ENCODE measurements around the gene ASH1L.
A peak's percentile ranks its signal among the peaks of the same experiment; 100 is the strongest.

The ASH1L gene

DNA sequence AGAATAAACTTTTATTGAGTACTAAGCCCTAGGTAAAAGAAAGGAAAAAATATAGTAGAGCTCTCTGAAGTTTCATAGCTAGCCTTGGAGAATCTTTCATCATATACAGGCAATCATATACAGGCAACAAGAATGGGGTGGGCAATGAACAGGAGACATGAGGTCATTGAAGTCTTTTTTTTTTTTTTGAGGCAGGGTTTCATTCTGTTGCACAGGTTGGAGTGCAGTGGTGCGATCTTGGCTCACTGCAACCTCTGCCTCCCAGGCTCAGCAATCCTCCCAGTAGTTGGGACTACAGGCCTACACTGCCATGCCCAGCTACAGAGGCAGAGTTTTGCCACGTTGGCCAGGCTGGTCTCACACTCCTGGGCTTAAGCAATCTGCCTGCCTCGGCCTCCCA lies 219.8 kb downstream of the ASH1L start (continued):
- TF ChIP-seq, protein P1, sequence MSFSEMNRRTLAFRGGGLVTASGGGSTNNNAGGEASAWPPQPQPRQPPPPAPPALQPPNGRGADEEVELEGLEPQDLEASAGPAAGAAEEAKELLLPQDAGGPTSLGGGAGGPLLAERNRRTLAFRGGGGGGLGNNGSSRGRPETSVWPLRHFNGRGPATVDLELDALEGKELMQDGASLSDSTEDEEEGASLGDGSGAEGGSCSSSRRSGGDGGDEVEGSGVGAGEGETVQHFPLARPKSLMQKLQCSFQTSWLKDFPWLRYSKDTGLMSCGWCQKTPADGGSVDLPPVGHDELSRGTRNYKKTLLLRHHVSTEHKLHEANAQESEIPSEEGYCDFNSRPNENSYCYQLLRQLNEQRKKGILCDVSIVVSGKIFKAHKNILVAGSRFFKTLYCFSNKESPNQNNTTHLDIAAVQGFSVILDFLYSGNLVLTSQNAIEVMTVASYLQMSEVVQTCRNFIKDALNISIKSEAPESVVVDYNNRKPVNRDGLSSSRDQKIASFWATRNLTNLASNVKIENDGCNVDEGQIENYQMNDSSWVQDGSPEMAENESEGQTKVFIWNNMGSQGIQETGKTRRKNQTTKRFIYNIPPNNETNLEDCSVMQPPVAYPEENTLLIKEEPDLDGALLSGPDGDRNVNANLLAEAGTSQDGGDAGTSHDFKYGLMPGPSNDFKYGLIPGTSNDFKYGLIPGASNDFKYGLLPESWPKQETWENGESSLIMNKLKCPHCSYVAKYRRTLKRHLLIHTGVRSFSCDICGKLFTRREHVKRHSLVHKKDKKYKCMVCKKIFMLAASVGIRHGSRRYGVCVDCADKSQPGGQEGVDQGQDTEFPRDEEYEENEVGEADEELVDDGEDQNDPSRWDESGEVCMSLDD (tag by site-specific recombination; IDR thresholded peaks at IDR 0.05), result no peak
- TF ChIP-seq ZBTB1 (tag by site-specific recombination; IDR thresholded peaks at IDR 0.05), result no peak
- TF ChIP-seq, protein P2, sequence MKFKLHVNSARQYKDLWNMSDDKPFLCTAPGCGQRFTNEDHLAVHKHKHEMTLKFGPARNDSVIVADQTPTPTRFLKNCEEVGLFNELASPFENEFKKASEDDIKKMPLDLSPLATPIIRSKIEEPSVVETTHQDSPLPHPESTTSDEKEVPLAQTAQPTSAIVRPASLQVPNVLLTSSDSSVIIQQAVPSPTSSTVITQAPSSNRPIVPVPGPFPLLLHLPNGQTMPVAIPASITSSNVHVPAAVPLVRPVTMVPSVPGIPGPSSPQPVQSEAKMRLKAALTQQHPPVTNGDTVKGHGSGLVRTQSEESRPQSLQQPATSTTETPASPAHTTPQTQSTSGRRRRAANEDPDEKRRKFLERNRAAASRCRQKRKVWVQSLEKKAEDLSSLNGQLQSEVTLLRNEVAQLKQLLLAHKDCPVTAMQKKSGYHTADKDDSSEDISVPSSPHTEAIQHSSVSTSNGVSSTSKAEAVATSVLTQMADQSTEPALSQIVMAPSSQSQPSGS (tag by site-specific recombination; IDR thresholded peaks at IDR 0.05; ENCODE audit: low read depth), result peak; percentile 34; the same call in 1 of the 2 replicates

DNA sequence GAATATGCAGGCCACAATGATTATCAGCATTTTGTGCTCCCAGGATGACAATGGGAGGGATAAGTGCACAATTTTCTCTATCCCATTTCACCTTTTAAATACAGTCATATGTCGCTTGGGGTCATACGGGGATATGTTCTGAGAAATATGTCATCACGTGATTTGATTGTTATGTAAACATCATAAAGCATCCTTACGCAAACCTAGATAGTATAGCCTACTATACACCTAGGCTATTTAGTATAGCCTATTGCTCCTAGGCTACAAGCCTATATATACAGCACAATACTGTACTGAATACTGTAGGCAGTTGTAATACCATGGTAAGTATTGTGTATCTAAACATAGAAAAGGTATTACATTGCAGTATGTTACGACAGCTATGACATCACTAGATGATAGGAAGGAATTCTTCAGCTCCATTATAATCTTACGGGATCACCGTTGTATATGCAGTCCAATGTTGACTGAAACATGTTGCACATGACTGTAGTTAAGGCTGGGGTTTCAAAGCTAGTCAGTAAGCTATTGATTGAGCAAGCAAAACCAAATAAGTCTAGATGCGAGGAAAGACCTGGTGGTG lies 223.0 kb downstream of the ASH1L start:
- ChIA-PET CTCF (interaction anchor here (1.2 kb wide), 1 partner anchor 15 kb away, joined by 3 read pairs; no protein-coding TSS in a partner anchor), POLR2A (interaction anchor here (0.5 kb wide), 1 partner anchor 90 kb away, joined by 4 read pairs; no protein-coding TSS in a partner anchor)
- Histone ChIP-seq H3K36me3 (ENCODE audit: control insufficient read depth in 2 of 2, insufficient read depth in 1 of 2, low read length in 2 of 2) (peaks cover 27 to 83% of the 10 kb centered on the region in 2 experiments), H3K4me3 (ENCODE audit: low read depth, low read length) (no peak overlapping the region), H3K4me1 (ENCODE audit: control insufficient read depth, insufficient read depth, low read length) (no peaks in the 10 kb centered on the region), H3K27ac (ENCODE audit: extremely low read depth, low read depth, low read length) (no peak overlapping the region), H3K9me3 (ENCODE audit: control insufficient read depth, insufficient read depth, low read depth, low read length) (no peaks in the 10 kb centered on the region)
- TF ChIP-seq ZFP41 (tag by site-specific recombination; IDR thresholded peaks at IDR 0.05; ENCODE audit: borderline replicate concordance) (no peak), ZNF169 (tag by site-specific recombination; IDR thresholded peaks at IDR 0.05) (no peak), ZNF600 (tag by site-specific recombination; IDR thresholded peaks at IDR 0.05) (no peak), REPIN1 (tag by site-specific recombination; IDR thresholded peaks at IDR 0.05; ENCODE audit: low read depth) (no peak), ZNF24 (tag by site-specific recombination; IDR thresholded peaks at IDR 0.05) (no peak), KLF7 (tag by site-specific recombination; IDR thresholded peaks at IDR 0.05; ENCODE audit: borderline replicate concordance) (no peak), ZNF510 (tag by site-specific recombination; IDR thresholded peaks at IDR 0.05; ENCODE audit: insufficient replicate concordance) (no peak), BCL11B (tag by site-specific recombination; IDR thresholded peaks at IDR 0.05; ENCODE audit: low read depth) (no peak), SCRT2 (tag by site-specific recombination; IDR thresholded peaks at IDR 0.05) (peak; percentile 80), GLI2 (tag by site-specific recombination; IDR thresholded peaks at IDR 0.05; ENCODE audit: borderline replicate concordance, low read depth) (no peak), ZNF155 (tag by site-specific recombination; IDR thresholded peaks at IDR 0.05) (no peak), ZNF629 (tag by site-specific recombination; IDR thresholded peaks at IDR 0.05) (peak; percentile 45), ZNF548 (tag by site-specific recombination; IDR thresholded peaks at IDR 0.05) (no peak), ZFP37 (tag by site-specific recombination; IDR thresholded peaks at IDR 0.05) (no peak), ZNF777 (tag by site-specific recombination; IDR thresholded peaks at IDR 0.05; ENCODE audit: borderline replicate concordance) (no peak), ZNF521 (tag by site-specific recombination; IDR thresholded peaks at IDR 0.05) (no peak), ZNF133 (tag by site-specific recombination; IDR thresholded peaks at IDR 0.05) (no peak), ZNF112 (tag by site-specific recombination; IDR thresholded peaks at IDR 0.05) (no peak), ZNF433 (tag by site-specific recombination; IDR thresholded peaks at IDR 0.05; ENCODE audit: low read depth) (no peak), ZNF184 (tag by site-specific recombination; IDR thresholded peaks at IDR 0.05) (no peak), ZNF214 (tag by site-specific recombination; IDR thresholded peaks at IDR 0.05; ENCODE audit: borderline replicate concordance) (no peak)
- TF ChIP-seq, protein P2 (tag by site-specific recombination; IDR thresholded peaks at IDR 0.05; ENCODE audit: low read depth), result peak; percentile 60; the same call in 1 of the 2 replicates
- TF ChIP-seq, protein P3, sequence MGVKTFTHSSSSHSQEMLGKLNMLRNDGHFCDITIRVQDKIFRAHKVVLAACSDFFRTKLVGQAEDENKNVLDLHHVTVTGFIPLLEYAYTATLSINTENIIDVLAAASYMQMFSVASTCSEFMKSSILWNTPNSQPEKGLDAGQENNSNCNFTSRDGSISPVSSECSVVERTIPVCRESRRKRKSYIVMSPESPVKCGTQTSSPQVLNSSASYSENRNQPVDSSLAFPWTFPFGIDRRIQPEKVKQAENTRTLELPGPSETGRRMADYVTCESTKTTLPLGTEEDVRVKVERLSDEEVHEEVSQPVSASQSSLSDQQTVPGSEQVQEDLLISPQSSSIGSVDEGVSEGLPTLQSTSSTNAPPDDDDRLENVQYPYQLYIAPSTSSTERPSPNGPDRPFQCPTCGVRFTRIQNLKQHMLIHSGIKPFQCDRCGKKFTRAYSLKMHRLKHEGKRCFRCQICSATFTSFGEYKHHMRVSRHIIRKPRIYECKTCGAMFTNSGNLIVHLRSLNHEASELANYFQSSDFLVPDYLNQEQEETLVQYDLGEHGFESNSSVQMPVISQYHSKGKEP (tag by site-specific recombination; IDR thresholded peaks at IDR 0.05), result no peak
- TF ChIP-seq, protein P4, sequence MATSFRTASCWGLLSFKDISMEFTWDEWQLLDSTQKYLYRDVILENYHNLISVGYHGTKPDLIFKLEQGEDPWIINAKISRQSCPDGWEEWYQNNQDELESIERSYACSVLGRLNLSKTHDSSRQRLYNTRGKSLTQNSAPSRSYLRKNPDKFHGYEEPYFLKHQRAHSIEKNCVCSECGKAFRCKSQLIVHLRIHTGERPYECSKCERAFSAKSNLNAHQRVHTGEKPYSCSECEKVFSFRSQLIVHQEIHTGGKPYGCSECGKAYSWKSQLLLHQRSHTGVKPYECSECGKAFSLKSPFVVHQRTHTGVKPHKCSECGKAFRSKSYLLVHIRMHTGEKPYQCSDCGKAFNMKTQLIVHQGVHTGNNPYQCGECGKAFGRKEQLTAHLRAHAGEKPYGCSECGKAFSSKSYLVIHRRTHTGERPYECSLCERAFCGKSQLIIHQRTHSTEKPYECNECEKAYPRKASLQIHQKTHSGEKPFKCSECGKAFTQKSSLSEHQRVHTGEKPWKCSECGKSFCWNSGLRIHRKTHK (tag by site-specific recombination; IDR thresholded peaks at IDR 0.05), result no peak
